PFSK-1 (cell line): Measurements from ENCODE around the gene GBE1.

Experiments
- FOXP2 ChIP-seq: optimal IDR thresholded peaks from 2 replicates; pipeline ENCODE3; 2011; ENCODE audit warnings: borderline replicate concordance, control low read depth, inconsistent platforms; ENCODE audit not compliant: insufficient read depth; ENCODE audit errors: extremely low read length, extremely low read depth
- POLR2AphosphoS5 ChIP-seq: IDR thresholded peaks from 2 replicates; pipeline ENCODE4 v1.6.1; 2012; ENCODE audit warnings: low read depth, mild to moderate bottlenecking, control low read depth, low read length, moderate library complexity
- SIN3A ChIP-seq: IDR thresholded peaks from 2 replicates; pipeline ENCODE4 v1.6.1; 2012; ENCODE audit warnings: mild to moderate bottlenecking, low read length, moderate library complexity, borderline replicate concordance; ENCODE audit not compliant: insufficient read depth
- TAF1 ChIP-seq: IDR thresholded peaks from 2 replicates; pipeline ENCODE4 v1.6.1; 2012; ENCODE audit warnings: low read length, control low read depth, borderline replicate concordance; ENCODE audit not compliant: insufficient read depth
- TF ChIP-seq, protein P1 (sequence below), 2 experiments: IDR thresholded peaks; 2 replicates each; pipeline versions ENCODE4 v1.6.1 to v1.8.0; 2011 to 2012; ENCODE audit warnings: low read depth in 2 of 2, low read length in 2 of 2, control low read depth in 1 of 2, inconsistent platforms in 1 of 2, mild to moderate bottlenecking in 1 of 2, moderate library complexity in 1 of 2; ENCODE audit not compliant: insufficient read depth in 1 of 2

DNA sequence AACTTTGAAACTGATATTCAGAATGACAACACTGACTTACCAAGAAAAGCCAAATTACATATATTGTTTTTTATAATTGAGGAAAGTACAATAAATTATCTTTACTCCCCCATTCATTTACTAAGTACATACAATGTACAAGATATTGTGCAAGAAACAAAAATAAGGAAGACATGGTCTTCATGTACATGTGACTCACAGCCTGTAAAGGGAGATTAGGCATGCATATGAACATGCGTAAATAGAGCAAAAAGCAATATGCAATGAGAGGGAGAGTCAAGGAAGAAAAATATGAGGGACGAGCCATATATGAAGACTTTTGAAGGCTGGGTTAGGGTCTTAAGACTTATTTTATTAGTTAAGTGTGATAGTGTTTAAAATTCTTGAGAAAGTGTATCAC lies 258.4 kb downstream of the GBE1 start:
- TF ChIP-seq POLR2AphosphoS5 = no peak
- no peak for TF ChIP-seq TAF1
- TF ChIP-seq, protein P1, sequence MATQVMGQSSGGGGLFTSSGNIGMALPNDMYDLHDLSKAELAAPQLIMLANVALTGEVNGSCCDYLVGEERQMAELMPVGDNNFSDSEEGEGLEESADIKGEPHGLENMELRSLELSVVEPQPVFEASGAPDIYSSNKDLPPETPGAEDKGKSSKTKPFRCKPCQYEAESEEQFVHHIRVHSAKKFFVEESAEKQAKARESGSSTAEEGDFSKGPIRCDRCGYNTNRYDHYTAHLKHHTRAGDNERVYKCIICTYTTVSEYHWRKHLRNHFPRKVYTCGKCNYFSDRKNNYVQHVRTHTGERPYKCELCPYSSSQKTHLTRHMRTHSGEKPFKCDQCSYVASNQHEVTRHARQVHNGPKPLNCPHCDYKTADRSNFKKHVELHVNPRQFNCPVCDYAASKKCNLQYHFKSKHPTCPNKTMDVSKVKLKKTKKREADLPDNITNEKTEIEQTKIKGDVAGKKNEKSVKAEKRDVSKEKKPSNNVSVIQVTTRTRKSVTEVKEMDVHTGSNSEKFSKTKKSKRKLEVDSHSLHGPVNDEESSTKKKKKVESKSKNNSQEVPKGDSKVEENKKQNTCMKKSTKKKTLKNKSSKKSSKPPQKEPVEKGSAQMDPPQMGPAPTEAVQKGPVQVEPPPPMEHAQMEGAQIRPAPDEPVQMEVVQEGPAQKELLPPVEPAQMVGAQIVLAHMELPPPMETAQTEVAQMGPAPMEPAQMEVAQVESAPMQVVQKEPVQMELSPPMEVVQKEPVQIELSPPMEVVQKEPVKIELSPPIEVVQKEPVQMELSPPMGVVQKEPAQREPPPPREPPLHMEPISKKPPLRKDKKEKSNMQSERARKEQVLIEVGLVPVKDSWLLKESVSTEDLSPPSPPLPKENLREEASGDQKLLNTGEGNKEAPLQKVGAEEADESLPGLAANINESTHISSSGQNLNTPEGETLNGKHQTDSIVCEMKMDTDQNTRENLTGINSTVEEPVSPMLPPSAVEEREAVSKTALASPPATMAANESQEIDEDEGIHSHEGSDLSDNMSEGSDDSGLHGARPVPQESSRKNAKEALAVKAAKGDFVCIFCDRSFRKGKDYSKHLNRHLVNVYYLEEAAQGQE (IDR thresholded peaks at IDR 0.05; ENCODE audit: insufficient read depth in 1 of 2, low read depth in 2 of 2, low read length in 2 of 2) = no peak
- TF ChIP-seq FOXP2 = no peak
- TF ChIP-seq SIN3A = no peak
